GM23248 (cell line): ENCODE results near the gene MBD4. TPM values are rescaled to one million over a fixed set of nuclear protein-coding genes. Genes with fewer than 3 reads are reported as not detected.

Experiments used
- DNase-seq: peaks from one replicate; pipeline ENCODE4 v3.0.0-alpha.2; 2015
- H2AFZ ChIP-seq: fragments of 200-600 bp; sonication (generic); 2 replicates; pipeline ENCODE4 v1.6.1; 2016; ENCODE audit warnings: antibody characterized with exemption
- H3F3A ChIP-seq: fragments of 200-600 bp; sonication (generic); 2 replicates; pipeline ENCODE4 v1.6.1; 2016; ENCODE audit warnings: mild to moderate bottlenecking, antibody characterized with exemption, mixed run types; ENCODE audit not compliant: insufficient read depth
- H3K27ac ChIP-seq: fragments of 200-600 bp; sonication (generic); 2 replicates; pipeline ENCODE4 v1.5.1; 2016; ENCODE audit warnings: mild to moderate bottlenecking
- H3K27me3 ChIP-seq: fragments of 200-600 bp; sonication (generic); replicated peaks from 2 replicates; pipeline ENCODE4 v1.6.1; 2016; ENCODE audit warnings: mild to moderate bottlenecking; ENCODE audit not compliant: insufficient read depth
- H3K36me3 ChIP-seq: fragments of 200-600 bp; sonication (generic); 2 replicates; pipeline ENCODE4 v1.6.1; 2016; ENCODE audit warnings: low read depth, mild to moderate bottlenecking
- H3K4me1 ChIP-seq: fragments of 200-600 bp; sonication (generic); 2 replicates; pipeline ENCODE4 v1.6.1; 2016; ENCODE audit warnings: mild to moderate bottlenecking; ENCODE audit not compliant: insufficient read depth
- H3K4me2 ChIP-seq: fragments of 200-600 bp; sonication (generic); one replicate; pipeline ENCODE4 v1.6.1; 2016; ENCODE audit warnings: mild to moderate bottlenecking; ENCODE audit not compliant: unreplicated experiment
- H3K4me3 ChIP-seq: fragments of 200-600 bp; sonication (generic); 2 replicates; pipeline ENCODE4 v1.5.1; 2016; ENCODE audit warnings: mild to moderate bottlenecking
- H3K79me2 ChIP-seq: fragments of 200-600 bp; sonication (generic); 2 replicates; pipeline ENCODE4 v1.6.1; 2016; ENCODE audit warnings: mild to moderate bottlenecking; ENCODE audit not compliant: insufficient read depth
- H3K9ac ChIP-seq: fragments of 200-600 bp; sonication (generic); 2 replicates; pipeline ENCODE4 v1.6.1; 2016; ENCODE audit warnings: mild to moderate bottlenecking
- H3K9me2 ChIP-seq: fragments of 200-600 bp; sonication (generic); 2 replicates; pipeline ENCODE4 v1.6.1; 2016; ENCODE audit warnings: mixed run types, mild to moderate bottlenecking, moderate library complexity; ENCODE audit not compliant: insufficient read depth
- H3K9me3 ChIP-seq: fragments of 200-600 bp; sonication (generic); one replicate; pipeline ENCODE4 v1.6.1; 2017; ENCODE audit warnings: low read depth
- H4K20me1 ChIP-seq: fragments of 200-600 bp; sonication (generic); 2 replicates; pipeline ENCODE4 v1.6.0; 2016; ENCODE audit not compliant: insufficient read depth
- EZH2 ChIP-seq: fragments of 200-600 bp; sonication (generic); IDR thresholded peaks from 2 replicates; pipeline ENCODE4 v1.6.1; 2018; ENCODE audit warnings: antibody characterized with exemption, mild to moderate bottlenecking; ENCODE audit not compliant: insufficient read depth, poor library complexity, severe bottlenecking
- EZH2phosphoT487 ChIP-seq: fragments of 200-600 bp; sonication (generic); IDR thresholded peaks from 2 replicates; pipeline ENCODE4 v1.6.1; 2018; ENCODE audit warnings: antibody characterized with exemption, moderate library complexity, mild to moderate bottlenecking, low read depth; ENCODE audit not compliant: insufficient read depth
- WGBS, 2 experiments: methylation state at CpG; one replicate each; pipeline ENCODE4 v1.1.6; 2015 to 2017; ENCODE audit warnings: low lambda C conversion rate in 2 of 2, low coverage in 1 of 2; ENCODE audit errors: missing lambda C conversion rate in 2 of 2; 5-methylcytosine and 5-hydroxymethylcytosine counted together
- in situ Hi-C: fragments of 300-500 bp; cut with MboI; formaldehyde crosslinking; loops from 2 replicates; pipeline ENCODE4 v1.15.0; 2020
- polyA plus RNA-seq: library from polyadenylated mRNA; unstranded; fragments of >200 nt; fragmentation: Nextera tagmentation; extraction: Ambion mirVana; gene quantifications from 2 replicates; pipeline ENCODE4 v1.2.1, GENCODE V29; 2016
- total RNA-seq: library from RNA; depleted of rRNA; stranded (reverse); fragments of >200 nt; shearing (Covaris generic); gene quantifications from 2 replicates; pipeline ENCODE4 v1.2.3, GENCODE V29; 2014

Gene MBD4
- total and polyA plus RNA-seq, 2 experiments from 2014 or later: 27.2 to 36.8 TPM

GRCh38 chr3:129460155-129460554, 20.4 kb upstream of the MBD4 start:
- no peak for DNase-seq
- H4K20me1 ChIP-seq: no peaks in the 10 kb centered on the region
- H3K79me2 ChIP-seq: no peaks in the 10 kb centered on the region
- H3K9ac ChIP-seq: no peak overlapping the region
- TF ChIP-seq EZH2phosphoT487 (no peak), EZH2 (no peak)
- no peak overlapping the region for H3K4me2 ChIP-seq
- peaks cover 17% of the 10 kb centered on the region for H3F3A ChIP-seq
- peaks cover 17% of the 10 kb centered on the region for H3K4me1 ChIP-seq
- WGBS, 2 experiments: 95 to 99% methylated on average over 3 of the region's 3 CpGs
- H3K36me3 ChIP-seq: no peaks in the 10 kb centered on the region
- no peak overlapping the region for H2AFZ ChIP-seq
- no peaks in the 10 kb centered on the region for H3K27me3 ChIP-seq
- no peak overlapping the region for H3K27ac ChIP-seq
- H3K4me3 ChIP-seq: no peak overlapping the region
- H3K9me3 ChIP-seq: no peaks in the 10 kb centered on the region
- in situ Hi-C loops: no loop called here
- no peaks in the 10 kb centered on the region for H3K9me2 ChIP-seq

- no peaks in the 10 kb centered on the region for H3K4me1 ChIP-seq
- H3K9me3 ChIP-seq: no peaks in the 10 kb centered on the region
- H4K20me1 ChIP-seq: no peaks in the 10 kb centered on the region
- no peak overlapping the region for H2AFZ ChIP-seq
- H3K36me3 ChIP-seq: peaks cover 9% of the 10 kb centered on the region; the same call in 1 of the 2 replicates
- no peaks in the 10 kb centered on the region for H3K27me3 ChIP-seq
- in situ Hi-C loops: no loop called here
- no peak overlapping the region for H3K4me3 ChIP-seq
- no peak overlapping the region for H3K27ac ChIP-seq
- WGBS, 2 experiments: 96 to 97% methylated on average over 1 of the region's 1 CpG
- no peak for DNase-seq
- no peak overlapping the region for H3K9ac ChIP-seq
- no peaks in the 10 kb centered on the region for H3K9me2 ChIP-seq
- peaks cover 4% of the 10 kb centered on the region; the same call in 1 of the 2 replicates for H3K79me2 ChIP-seq
- TF ChIP-seq EZH2phosphoT487: no peak
- TF ChIP-seq EZH2: no peak
- H3F3A ChIP-seq: no peaks in the 10 kb centered on the region
- H3K4me2 ChIP-seq: no peak overlapping the region
Measured at GRCh38 chr3:129453732-129454131, 14.0 kb upstream of the MBD4 start.

GRCh38 chr3:129449279-129450115, 9.7 kb upstream of the MBD4 start:
- no peak for DNase-seq
- Histone ChIP-seq H3K79me2 (peaks cover 39% of the 10 kb centered on the region), H3K27ac (no peak overlapping the region), H3K9ac (no peak overlapping the region), H3K9me3 (no peaks in the 10 kb centered on the region), H3K4me3 (no peak overlapping the region), H3K27me3 (no peaks in the 10 kb centered on the region), H3K36me3 (peaks cover 9% of the 10 kb centered on the region; the same call in 1 of the 2 replicates), H4K20me1 (no peaks in the 10 kb centered on the region), H3F3A (no peaks in the 10 kb centered on the region), H3K4me1 (no peaks in the 10 kb centered on the region), H3K9me2 (no peaks in the 10 kb centered on the region), H2AFZ (no peak overlapping the region), H3K4me2 (no peak overlapping the region)
- in situ Hi-C loops: no loop called here
- 78 to 80% methylated on average over 5 of the region's 5 CpGs for WGBS, 2 experiments
- no peak for TF ChIP-seq EZH2
- no peak for TF ChIP-seq EZH2phosphoT487

DNA sequence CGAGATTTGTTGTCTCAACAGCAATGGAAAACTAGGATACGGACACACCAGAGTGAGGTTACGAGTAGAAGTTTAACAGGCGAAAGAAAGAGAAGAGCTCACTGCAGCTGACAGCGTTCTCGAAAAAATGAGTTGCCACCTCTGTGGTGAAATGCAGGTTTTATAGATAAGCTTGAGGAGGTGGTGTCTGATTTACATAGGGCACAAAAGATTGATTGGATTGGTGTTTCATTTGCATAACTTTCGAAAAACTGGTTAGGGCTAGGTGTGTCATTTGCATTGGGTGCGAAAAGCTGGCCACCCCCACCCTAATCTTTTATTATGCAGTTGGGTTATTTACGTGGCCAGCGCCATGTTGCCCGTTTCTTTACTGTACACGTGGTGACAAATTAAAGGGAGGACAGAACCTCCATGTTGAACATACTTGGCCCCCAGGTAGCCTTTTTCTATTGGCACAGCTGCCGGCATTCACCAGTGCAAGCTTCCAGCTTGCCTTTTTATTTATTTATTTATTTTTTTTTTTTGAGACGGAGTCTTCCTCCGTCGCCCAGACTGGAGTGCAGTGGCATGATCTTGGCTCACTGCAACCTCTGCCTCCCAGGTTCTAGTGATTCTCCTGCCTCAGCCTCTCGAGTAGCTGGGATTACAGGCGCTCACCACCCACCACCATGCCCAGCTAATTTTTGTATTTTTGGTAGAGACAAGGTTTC, 8.6 kb upstream of the MBD4 start:
- H3K27me3 ChIP-seq: no peaks in the 10 kb centered on the region
- WGBS, 2 experiments: 91 to 92% methylated on average over 18 of the region's 18 CpGs
- H3K4me1 ChIP-seq: peaks cover 7% of the 10 kb centered on the region
- TF ChIP-seq EZH2phosphoT487 (no peak), EZH2 (no peak)
- DNase-seq: no peak
- H3K36me3 ChIP-seq: peaks cover 9% of the 10 kb centered on the region; the same call in 1 of the 2 replicates
- H3K4me3 ChIP-seq: no peak overlapping the region
- H3K27ac ChIP-seq: no peak overlapping the region
- H3K4me2 ChIP-seq: no peak overlapping the region
- H4K20me1 ChIP-seq: no peaks in the 10 kb centered on the region
- H3K9me3 ChIP-seq: no peaks in the 10 kb centered on the region
- peaks cover 50% of the 10 kb centered on the region for H3K79me2 ChIP-seq
- H3K9ac ChIP-seq: no peak overlapping the region
- H2AFZ ChIP-seq: no peak overlapping the region
- no peaks in the 10 kb centered on the region for H3K9me2 ChIP-seq
- in situ Hi-C loops: no loop called here
- H3F3A ChIP-seq: no peaks in the 10 kb centered on the region
